Astrocyte (in vitro differentiated cells and primary cell): ENCODE data around the gene BLOC1S3.

Experiments
- EZH2 ChIP-seq: IDR thresholded peaks from 2 replicates; pipeline ENCODE4 v1.6.1; 2012; ENCODE audit warnings: mild to moderate bottlenecking, low read length, inconsistent platforms; ENCODE audit not compliant: insufficient read depth
- TF ChIP-seq, protein P1 (sequence below): IDR thresholded peaks from 2 replicates; pipeline ENCODE4 v1.5.1; 2011; ENCODE audit warnings: low read depth, mild to moderate bottlenecking, inconsistent platforms, low read length, moderate library complexity; ENCODE audit not compliant: insufficient read depth

DNA sequence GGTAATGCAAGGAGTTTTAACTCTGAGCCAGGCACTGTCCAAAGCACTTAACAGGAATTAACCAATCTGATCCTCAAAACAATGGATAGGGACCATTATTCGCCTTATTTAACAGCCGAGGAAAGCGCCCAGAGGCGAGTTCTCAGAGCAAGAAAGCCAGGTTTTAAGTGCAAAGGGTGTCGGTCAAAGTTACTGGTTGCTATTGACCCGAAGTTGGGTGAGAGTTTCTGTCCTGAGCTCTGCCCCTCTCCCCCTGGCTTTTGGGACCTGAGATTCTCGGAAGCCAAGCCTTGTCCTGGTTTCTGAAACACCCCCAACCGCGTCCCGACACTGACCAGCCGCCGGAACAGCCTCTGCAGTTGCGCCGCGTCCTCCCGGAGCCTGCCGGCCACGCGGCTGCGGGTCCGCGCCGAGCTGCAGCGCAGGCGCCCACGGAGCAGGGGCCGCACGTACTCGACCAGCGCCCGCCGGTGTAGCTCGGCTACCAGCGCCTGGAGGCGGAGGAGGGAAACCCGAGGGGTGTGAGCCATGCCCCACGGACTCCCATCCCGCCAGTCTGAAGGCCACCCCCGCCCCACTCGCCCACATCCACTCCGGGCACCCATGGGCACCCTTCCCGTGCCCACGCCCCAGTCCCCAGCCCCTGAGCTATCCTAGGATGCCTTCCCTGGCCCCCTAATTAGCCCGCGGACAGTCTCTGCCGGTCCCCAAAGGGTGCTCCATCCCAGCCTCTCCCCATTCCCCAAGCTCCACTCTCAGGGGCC, 38.8 kb downstream of the BLOC1S3 start:
- TF ChIP-seq, protein P1, sequence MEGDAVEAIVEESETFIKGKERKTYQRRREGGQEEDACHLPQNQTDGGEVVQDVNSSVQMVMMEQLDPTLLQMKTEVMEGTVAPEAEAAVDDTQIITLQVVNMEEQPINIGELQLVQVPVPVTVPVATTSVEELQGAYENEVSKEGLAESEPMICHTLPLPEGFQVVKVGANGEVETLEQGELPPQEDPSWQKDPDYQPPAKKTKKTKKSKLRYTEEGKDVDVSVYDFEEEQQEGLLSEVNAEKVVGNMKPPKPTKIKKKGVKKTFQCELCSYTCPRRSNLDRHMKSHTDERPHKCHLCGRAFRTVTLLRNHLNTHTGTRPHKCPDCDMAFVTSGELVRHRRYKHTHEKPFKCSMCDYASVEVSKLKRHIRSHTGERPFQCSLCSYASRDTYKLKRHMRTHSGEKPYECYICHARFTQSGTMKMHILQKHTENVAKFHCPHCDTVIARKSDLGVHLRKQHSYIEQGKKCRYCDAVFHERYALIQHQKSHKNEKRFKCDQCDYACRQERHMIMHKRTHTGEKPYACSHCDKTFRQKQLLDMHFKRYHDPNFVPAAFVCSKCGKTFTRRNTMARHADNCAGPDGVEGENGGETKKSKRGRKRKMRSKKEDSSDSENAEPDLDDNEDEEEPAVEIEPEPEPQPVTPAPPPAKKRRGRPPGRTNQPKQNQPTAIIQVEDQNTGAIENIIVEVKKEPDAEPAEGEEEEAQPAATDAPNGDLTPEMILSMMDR, result no peak
- TF ChIP-seq EZH2, result peak; percentile 92
